ENCODE results near the gene TENT5C.

TENT5C gene

DNA sequence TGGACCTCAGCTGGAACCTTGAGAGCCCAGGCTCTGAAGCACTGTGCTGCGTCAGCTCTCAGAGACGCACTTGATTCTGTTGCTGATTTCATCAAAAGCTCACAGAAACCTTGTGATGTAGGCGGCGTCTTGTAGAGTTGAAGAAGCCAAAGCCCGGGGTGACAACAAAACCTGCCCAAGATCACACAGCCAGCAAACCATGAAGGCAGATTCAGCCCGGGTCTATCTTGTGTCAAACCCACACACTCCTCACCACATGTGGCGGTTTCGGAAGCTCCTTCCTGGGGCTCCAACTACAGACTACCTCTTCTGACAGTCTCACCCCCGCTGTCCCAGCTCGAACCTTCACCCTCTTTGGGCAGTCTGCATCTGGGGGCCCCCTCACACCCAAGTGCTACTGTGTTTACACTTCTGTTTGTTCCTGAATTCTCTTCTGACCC, 50.4 kb downstream of the TENT5C start:
- peak in 1 of 2 donors; percentile 33 for DNase-seq (ENCODE audit: low read depth in 2 of 2)

DNA sequence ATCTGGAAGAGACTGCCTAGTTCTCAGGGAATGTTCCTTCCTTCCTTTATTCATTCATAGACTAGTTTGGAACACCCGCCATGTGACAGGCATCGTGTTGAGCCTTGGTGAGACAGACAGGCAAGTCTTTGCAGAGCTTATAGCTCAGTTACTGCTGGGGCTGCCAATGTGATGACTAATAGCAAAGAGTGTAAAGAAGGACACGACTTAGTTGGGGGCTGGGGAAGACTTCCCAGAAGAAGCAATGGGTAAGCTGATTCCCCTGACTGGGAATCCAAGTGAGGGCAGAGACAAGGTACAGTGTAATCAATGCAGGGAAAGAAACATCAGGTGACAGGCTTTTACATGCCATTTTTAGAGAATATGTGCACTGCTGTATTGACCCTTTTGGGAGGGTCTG, 51.2 kb downstream of the TENT5C start:
- no peak for DNase-seq (ENCODE audit: low read depth in 2 of 2)

DNA sequence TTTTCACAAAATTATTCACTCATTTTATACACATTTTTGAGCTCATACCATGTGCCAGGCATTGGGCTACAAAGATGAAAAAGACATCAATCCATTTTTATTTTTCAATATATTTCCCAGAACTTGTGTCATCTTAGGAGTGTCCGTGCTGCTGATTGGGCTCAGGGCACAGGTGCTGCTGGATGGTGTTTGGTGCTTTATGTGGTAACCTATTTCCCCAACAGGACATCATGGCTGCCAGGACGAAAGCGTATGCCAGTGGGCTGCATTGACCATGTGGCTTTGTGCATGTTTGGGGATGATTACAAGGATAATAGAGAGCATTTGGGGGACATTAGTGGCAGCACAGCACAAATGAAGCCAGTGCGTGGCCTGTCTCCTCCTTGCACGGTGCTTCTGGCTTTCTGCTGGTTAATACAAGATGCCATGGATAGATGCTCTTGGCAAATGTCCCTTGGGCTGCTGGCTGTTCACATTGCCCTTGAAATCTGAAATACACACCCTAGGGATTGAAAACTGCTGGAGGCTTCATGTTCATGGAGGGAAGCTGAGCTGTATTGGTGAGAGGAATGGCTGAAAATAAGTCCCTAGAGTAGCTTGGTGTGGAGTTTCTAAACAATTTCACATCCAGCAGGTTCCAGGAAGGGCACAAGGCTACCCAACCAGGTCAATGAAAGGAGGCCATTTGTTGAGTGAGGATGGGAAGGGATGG, 52.3 kb downstream of the TENT5C start:
- no peak for DNase-seq (ENCODE audit: low read depth in 2 of 2)

DNA sequence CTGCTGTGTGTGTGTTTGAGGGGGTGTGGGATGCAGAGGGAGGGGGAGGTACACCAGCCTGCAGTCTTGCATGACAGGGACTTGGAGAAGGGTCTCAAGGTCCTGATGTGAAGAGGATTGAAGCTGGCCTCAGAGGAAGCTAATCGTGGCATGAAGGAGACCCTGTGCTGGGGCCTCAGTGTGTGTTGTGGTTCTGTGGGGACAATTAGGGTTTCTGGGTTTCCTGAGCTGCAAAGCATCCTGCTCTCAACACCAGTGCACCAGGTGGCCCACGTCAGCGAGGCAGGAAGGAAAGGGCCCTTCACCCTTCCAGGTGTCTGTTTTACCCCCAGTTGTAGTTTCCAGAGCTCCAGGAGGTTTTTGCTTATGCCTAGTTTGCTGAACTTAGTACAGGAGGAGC, 52.8 kb downstream of the TENT5C start:
- DNase-seq (ENCODE audit: low read depth in 2 of 2), result no peak

DNA sequence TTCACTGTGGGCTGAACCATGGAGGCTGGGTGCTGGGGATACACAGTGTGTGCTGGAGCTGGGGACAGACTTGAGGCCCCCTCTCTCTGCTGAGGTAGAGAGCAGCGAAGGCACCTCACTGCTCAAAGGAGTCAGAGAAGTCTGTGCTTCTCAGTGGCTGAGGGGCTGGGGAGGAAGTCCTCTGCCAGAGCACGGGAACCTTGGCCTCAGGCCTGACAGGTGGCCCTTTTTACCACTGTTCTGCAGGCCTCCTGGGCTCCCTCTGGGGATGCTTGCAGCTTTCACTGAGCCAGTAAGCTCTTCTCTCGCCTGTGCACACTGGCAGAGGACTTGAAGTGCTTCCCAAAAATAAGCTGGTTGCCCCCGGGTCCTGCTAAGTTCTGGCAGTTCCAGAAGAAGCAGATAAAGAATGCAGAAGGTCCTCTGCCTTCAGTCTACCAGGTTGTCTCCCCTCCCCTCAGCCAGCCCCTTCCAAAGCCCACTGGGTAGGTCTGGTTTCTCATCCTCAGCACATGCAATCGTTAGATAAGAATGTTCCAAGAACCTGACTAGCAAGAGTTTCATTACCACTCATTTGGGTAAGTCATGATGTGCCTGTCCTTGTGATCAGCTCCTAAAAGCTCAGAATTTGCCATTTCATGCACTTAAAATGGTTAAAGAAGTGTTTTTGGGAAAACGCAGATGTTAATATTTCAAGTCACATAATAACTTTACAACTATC, 53.9 kb downstream of the TENT5C start:
- DNase-seq (ENCODE audit: low read depth in 2 of 2), result no peak

DNA sequence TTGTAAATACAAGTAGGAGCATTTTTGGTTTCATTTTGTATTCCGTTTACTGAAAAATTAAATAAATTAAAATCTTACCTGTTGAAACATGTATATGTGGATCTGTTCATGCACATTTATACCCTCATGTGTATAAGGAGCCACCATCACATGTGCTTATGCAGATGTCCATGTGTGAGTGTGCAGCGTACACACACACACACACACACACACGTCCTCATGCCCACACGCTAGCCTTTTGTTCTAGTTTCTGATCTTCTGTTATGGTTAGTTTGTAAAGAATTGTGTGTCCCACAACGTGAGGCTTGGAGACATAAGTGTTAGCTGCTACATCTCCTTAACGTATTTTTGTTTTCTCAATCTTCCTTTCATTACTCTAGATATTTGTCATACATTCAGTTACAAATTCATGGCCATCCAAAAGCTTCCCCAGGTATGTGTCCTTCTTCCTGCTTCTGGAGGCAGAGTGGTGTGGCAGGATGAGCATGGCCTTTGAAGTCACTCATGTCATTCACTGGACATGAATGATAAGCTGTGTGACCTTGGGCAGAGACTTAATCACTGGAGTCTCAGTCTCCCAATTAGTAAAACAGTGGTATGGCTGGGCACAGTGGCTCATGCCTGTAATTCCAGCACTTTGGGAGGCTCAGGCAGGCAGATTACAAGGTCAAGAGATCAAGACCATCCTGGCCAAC, 54.6 kb downstream of the TENT5C start:
- DNase-seq (ENCODE audit: low read depth in 2 of 2), result no peak

DNA sequence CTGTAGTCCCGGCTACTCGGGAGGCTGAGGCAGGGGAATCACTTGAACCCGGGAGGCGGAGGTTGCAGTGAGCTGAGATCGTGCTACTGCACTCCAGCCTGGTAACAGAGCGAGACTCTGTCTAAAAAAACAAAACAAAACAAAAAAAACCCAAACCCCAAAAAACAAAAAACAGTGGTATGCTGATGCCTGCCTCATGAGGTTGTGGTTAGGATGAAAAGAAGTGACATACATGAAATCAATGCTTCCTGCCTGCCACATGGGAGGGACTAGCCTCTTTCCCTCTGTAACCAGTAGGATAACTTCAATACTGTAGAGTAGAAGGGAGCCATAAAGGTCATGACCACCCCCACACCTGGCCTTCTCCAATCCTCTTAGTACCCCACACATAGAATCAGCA, 55.2 kb downstream of the TENT5C start:
- no peak for DNase-seq (ENCODE audit: low read depth in 2 of 2)

DNA sequence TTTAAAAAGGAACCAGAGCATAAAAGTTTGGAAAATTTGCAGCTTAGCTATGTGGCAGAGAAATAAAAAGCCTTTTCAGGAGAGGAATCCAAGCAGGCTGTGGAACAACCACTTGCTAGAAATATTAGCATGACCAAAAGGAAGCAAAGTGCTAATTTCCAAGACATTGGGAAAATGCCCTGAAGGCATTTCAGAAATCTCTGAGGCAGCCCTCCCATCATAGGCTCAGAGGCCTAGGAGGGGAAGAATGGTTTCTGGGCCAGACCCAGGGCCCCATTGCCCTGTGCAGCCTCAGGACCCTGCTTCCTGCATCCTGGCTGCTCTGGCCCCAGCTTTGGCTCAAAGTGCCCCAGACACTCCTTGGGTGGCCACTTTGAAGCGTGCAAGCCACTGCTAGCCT, 56.8 kb downstream of the TENT5C start:
- no peak for DNase-seq (ENCODE audit: low read depth in 2 of 2)

DNA sequence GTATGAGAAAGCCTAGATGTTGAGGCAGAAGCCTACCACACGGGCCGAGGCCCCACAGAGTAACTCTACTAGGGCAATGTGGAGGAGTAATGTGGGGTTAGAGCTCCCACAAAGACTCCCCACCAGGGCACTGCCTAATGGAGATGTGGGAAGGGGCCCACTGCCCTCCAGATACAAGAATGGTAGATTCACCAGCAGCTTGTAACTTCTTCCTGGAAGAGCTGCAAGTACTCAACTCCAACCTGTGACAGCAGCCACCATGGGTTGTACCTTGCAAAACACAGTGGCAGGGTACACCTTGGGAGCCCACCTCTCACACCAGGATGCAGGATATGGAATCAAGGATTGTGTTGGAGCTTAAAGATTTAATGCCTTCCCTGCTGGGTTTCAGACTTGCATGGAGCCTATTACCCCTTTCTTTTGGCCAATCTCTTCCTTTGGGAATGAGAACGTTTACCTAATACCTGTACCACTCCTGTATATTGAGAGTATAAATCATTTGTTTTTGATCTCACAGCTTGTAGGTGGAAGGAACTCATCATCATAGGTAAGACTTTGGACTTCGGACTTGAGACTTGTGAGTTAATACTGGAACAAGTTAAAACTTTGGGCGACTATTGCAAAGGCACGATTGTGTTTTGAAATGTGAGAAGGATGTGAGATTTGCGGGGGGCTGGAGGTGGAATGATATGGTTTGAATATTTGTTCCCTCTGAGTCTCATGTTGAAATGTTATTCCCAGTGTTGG, 57.5 kb downstream of the TENT5C start:
- DNase-seq (ENCODE audit: low read depth in 2 of 2), result no peak

DNA sequence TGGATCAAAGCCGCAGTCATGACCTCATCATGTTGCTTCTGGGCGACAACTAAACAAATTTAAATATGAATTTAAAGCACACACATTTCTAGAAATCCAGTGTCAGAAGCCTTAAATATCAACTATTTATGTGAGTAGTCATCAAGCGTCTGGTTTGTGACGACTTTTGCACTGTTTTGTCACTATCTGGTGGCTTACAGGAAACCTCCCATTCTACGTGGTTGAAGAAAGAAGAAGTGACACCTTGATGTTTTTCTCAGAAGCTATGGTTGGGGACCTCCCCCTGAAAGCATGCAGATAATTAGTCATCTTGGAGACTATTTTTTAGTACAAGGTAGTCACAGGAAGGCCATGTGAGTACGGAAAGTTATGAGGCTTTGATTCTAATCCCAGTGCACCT, 58.5 kb downstream of the TENT5C start:
- DNase-seq (ENCODE audit: low read depth in 2 of 2), result no peak

DNA sequence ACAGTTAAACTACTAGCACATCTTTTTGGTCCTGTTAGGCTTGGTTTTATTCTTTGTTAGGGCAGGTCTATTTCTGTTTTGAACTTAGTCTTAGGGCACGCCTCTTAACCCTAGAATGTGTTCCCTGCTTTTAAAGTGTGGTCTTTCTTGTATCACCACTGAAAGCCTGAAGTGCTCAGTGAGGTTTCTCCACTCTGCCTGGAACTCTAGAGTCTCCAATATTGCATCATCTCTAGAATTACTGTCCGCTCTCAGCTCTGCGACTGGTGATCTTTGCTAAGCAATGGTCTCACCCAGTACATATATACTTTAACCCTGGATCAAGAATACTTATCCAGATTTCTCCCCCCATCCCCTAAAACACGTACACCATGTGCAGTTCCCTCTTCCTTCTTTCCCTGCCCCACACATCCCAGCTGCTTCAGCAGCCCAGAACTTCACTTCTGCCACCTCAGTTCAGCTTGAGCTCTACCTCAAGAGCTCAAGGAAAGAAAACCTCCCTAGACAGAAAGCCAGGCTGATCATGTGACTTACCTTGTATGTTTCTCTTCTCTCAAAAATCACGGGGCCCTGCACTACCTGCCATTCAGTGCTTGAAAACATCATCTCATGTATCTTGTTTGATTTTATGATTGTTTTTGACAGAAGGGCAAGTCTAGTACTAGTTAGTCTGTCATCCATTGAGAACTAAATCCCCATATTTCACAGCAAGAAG, 59.9 kb downstream of the TENT5C start:
- DNase-seq (ENCODE audit: low read depth in 2 of 2), result no peak

DNA sequence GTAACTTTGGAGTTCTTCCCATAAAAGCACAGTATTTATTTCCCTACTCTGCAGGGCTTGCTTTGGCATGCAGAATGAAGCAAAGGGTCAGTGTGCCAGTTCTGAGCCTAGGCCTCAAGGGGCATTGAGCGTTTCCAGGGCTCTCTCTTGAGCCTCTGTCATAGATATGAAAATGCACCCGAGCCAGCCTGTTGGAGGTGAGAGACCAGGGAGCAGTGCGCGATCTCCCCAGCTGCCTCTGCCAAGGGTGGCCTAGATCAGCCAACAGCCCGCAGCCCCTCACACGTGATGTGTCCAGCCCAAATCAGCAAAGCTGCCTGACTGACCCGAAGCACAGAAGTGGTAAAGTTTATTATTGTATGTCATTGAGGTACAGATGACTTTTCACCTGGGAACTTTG, 63.7 kb downstream of the TENT5C start:
- DNase-seq (ENCODE audit: low read depth in 2 of 2), result no peak

DNA sequence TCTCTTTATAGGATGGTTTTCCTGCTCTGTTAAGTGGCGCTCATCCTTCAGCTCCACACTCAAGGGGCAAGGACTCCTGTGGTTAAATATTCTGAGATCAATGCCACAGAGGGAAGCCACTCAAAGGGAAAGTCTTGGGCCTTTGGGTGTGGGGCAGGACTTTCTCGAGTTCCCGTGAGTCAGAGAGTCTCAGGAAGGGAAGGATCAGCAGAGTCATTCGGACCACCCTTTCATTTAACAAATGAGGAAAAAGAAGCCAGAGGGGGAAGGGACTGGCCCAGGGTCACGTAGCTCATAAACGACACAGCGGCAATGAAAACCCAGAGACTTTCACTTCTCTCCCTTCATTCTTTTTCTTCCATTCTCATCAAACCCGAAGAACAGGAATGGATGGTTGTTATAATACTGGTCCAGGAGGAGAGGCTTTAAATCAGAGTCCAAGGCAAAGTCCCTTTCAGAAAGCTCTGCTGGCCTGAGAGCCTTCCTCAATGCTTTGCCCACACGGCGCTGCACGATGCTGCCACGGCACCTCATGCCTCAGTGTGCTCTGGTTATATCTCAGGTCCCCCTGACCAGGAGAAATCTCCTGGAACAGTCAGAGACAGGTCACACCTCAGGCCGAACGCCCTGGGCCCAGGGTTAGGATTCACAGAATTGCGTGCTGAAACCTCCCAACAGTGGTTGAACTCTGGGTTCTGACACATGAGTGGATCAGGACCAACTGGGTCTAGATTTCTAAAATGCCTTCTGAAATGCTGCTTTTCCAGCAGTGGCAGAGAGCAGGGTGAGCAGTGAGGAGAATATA, 65.3 kb downstream of the TENT5C start:
- no peak for DNase-seq (ENCODE audit: low read depth in 2 of 2)

DNA sequence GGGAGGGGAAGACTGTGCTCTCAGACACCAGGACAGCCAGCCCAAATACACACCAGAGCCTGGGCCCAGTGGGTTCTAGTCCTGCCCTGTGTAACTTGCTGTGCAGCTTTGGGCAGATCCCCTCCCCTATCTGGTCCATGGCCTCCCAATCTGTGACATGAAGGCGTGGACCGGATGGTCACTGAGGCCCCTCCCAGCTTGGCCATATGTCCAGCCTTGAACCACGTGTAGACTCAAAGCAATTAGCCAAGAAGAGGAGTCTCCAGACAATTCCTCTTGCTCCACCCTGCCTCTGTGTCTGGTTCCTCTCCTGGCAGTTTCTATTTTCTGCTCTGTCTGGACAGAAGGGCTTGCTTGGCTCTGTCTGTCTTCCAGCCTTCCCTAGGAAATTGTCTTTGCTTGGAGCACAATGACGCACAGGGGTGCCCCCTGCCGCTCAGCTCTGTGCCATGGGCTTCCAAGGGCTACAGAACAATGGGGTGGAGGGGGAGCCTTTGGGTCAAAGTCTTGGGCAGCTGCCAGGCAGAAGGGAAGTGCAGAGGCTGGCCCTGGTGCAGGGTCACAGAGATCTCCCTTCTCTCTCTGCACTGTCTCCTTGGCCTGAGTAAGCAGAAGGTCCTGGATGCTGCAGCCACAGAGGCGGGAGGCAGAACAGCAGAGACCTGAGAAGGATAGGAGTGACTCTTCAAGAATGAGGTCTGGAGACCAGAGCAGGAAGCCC, 66.1 kb downstream of the TENT5C start:
- DNase-seq (ENCODE audit: low read depth in 2 of 2), result no peak

DNA sequence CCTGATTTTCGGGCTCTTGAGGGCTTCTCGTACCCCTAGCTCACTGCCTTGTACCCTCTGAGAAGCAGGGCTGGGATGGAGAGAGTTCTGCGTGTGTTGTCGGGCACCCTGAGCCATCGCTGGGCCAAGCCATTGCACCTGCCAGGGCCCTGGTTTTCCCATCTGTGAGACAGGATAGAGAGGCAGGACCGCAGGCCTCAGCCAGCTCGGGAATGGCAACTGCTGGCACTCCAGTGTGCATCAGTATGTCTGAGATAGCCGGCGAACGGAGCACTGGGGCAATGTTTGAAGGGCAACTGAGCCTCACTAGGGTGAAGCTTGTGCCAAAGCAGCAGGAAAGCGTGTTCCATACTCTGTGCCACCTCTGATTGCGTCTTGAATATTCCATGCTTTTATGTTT, 66.9 kb downstream of the TENT5C start:
- DNase-seq (ENCODE audit: low read depth in 2 of 2), result no peak

DNA sequence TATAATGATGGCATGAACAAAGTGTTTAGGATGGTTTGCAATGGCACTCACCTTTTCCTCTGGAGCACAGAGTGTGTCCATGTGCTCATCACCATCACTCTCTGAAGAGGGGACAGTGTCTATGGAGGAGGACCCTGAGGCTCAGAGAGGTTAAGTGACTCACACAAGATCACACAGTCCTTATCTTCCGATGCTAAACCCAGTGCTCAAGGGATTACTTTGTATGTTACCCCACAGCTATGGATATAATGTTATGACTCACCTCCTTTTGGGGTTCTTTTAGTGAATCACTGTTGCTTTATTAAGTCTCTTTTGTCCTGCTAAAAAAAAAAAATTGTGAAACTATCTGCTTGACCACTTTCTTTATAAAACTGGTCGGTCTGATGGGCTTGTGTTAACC, 67.6 kb downstream of the TENT5C start:
- DNase-seq (ENCODE audit: low read depth in 2 of 2), result no peak

DNA sequence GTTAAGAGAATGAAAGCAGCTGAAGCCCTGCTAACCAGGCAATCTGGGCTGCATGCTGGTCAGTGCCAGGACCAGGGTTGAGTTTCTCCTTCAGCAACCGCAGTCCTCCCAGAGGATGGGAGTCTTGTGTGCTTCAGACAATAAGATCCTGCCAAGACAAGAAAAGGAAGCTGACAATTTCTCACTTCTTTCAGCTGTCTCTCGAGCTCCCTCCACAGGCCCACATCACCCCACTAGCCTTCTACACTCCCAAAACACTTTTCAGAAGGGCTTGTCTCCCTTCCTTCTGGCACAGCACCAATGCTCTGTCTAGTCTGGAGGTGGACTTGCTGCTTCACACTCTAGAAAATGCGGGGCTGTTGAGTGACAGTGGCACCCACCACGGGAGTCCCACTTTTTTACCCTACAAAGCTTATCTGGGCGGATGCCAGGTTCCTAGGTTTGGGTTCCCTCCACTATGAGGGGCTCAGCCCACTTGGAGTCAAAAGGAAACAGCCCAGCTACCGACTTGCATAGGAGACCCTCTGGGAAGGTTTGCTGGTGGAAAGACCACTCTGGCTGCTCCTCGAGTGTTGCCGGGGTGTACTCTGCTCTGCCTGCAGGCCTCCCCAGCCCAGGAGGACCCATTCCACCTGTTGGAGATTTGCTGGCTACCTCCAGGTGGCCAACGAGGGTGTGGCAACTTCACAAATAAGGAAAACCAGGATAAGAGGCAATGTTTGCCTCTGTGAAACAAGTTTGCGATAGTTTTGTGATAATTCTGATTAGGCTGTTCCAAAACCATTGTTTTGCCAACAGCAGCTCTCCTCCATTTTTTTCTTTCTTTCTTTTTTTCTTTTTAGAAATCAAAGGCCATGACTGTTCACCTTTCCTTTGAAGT, 68.9 kb downstream of the TENT5C start:
- no peak for DNase-seq (ENCODE audit: low read depth in 2 of 2)

DNA sequence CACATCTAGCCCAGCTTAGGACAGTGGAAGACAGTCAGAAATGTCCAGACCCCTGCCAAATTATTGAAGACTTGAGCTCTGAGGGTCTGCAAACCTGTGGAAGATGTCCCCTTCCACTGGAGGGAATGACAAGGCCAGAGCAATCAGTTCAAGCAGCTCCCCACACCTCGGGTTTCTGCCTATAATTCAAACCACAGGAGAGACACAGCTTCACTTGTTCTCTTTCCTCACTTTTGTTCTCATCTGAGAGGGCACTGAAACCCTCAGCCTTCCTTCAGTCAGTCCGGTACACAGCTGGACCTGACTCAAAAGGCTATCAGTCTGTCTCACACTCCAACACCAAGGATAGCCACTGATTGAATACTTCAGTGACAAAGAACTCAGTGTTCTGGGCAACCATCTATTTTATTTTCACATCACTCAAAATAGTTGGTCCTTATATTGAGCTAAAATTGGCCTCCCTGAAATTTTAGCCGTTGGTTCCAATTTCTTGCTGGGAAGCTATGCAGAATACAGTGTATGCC, 70.1 kb downstream of the TENT5C start:
- no peak for DNase-seq (ENCODE audit: low read depth in 2 of 2)

DNA sequence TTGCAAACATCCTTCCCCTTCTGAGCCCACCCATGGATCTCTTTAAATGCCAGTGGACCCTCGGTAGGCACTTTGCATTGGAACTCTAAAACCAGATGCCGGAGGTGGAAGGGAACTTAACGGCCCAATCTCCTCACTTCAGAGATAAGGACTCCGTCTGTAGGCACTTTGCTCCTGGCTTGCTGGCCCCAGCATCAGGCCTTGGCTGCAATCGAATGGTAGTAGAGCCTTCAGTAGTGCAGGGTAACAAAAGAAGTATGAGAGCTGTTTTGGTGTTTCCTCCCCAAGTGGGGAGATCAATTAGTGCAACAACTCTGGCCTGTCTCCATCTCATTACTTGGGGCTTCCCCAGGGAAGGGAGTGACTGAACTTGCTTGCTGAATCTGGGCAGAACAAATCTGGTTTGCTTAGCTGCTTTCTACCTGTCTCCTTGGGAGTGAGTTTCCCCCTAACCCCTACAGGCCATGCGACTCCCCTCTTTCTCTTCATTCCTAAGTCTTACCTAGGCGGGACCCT, 70.8 kb downstream of the TENT5C start:
- DNase-seq (ENCODE audit: low read depth in 2 of 2), result no peak

All from stimulated activated CD4-positive, alpha-beta T cell treated with anti-CD3 and anti-CD28 coated beads, Interleukin-1b, Interleukin-23, amount 100 ng/mL, for 1 hour (primary cell).